ENCODE data around the gene NIPAL3. TPM values are rescaled to one million over a fixed set of nuclear protein-coding genes. Genes with fewer than 3 reads are reported as not detected.

NIPAL3 gene
- polyA plus RNA-seq, 1 donor from 2014 or later, result 9.6 TPM

DNA sequence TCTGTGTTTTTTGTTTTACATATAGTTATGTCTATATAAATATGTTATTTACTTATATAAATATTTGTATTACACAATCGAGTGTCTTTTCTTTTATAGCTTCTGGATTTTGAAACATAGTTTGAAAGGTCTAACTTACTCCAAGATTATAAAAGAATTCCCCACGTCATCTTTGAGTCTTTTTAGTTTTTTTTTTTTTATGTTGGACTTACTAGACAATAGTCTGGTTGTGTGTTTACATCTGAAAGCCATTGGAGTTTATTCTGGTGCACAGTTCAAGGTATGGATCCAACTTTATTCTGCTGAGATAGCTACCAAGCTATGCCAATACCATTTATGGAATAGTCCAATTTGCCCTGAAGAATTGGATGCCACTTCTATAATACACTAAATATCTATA lies 61.0 kb downstream of the NIPAL3 start:
- no peaks in the 10 kb centered on the region for H3K9me2 ChIP-seq (ENCODE audit: insufficient read depth, low read length)
- H3K79me2 ChIP-seq (replicated peaks; ENCODE audit: insufficient read depth, low read length), result no peaks in the 10 kb centered on the region
- no peak overlapping the region for H2AFZ ChIP-seq (ENCODE audit: low read depth, low read length)
- no peak overlapping the region for H3K4me2 ChIP-seq (ENCODE audit: low read length)
- no peaks in the 10 kb centered on the region for H3K36me3 ChIP-seq (ENCODE audit: insufficient read depth, low read length)
- no peak overlapping the region for H3K4me3 ChIP-seq (ENCODE audit: low read length)
- no peaks in the 10 kb centered on the region for H3F3A ChIP-seq (ENCODE audit: insufficient read depth, low read length, poor library complexity, severe bottlenecking)
- H3K27ac ChIP-seq (ENCODE audit: low read length), result no peak overlapping the region
- no peak for TF ChIP-seq MXI1 (conservative IDR thresholded peaks at IDR 0.05; ENCODE audit: poor library complexity, severe bottlenecking)
- no peaks in the 10 kb centered on the region for H3K9me3 ChIP-seq (ENCODE audit: low read length)
- no peak overlapping the region for H3K9ac ChIP-seq (ENCODE audit: low read length)
- H4K20me1 ChIP-seq (ENCODE audit: insufficient read depth), result no peaks in the 10 kb centered on the region
- H3K27me3 ChIP-seq (ENCODE audit: insufficient read depth, low read depth, low read length), result no peaks in the 10 kb centered on the region

GRCh38 chr1:24477309-24477708 lies 61.7 kb downstream of the NIPAL3 start:
- no peak overlapping the region for H3K9ac ChIP-seq (ENCODE audit: low read length)
- no peak overlapping the region for H3K27ac ChIP-seq (ENCODE audit: low read length)
- H3K4me3 ChIP-seq (ENCODE audit: low read length), result no peak overlapping the region
- no peaks in the 10 kb centered on the region for H3K36me3 ChIP-seq (ENCODE audit: insufficient read depth, low read length)
- no peaks in the 10 kb centered on the region for H3K79me2 ChIP-seq (replicated peaks; ENCODE audit: insufficient read depth, low read length)
- no peaks in the 10 kb centered on the region for H4K20me1 ChIP-seq (ENCODE audit: insufficient read depth)
- H3K4me2 ChIP-seq (ENCODE audit: low read length), result no peak overlapping the region
- TF ChIP-seq MXI1 (conservative IDR thresholded peaks at IDR 0.05; ENCODE audit: poor library complexity, severe bottlenecking), result no peak
- no peak for TF ChIP-seq TAF1 (IDR thresholded peaks at IDR 0.05; ENCODE audit: low read depth)
- no peak for TF ChIP-seq REST (IDR thresholded peaks at IDR 0.05; ENCODE audit: borderline replicate concordance)
- no peak for TF ChIP-seq EP300 (conservative IDR thresholded peaks at IDR 0.05; ENCODE audit: poor library complexity, severe bottlenecking)
- H3K27me3 ChIP-seq (ENCODE audit: insufficient read depth, low read depth, low read length), result no peaks in the 10 kb centered on the region
- H3K9me2 ChIP-seq (ENCODE audit: insufficient read depth, low read length), result no peaks in the 10 kb centered on the region
- no peak overlapping the region for H2AFZ ChIP-seq (ENCODE audit: low read depth, low read length)
- no peaks in the 10 kb centered on the region for H3F3A ChIP-seq (ENCODE audit: insufficient read depth, low read length, poor library complexity, severe bottlenecking)
- no peaks in the 10 kb centered on the region for H3K9me3 ChIP-seq (ENCODE audit: low read length)

- H3K79me2 ChIP-seq (replicated peaks; ENCODE audit: insufficient read depth, low read length), result no peaks in the 10 kb centered on the region
- TF ChIP-seq SMC3 (conservative IDR thresholded peaks at IDR 0.05; ENCODE audit: poor library complexity) (no peak), MXI1 (conservative IDR thresholded peaks at IDR 0.05; ENCODE audit: poor library complexity, severe bottlenecking) (no peak), RAD21 (conservative IDR thresholded peaks at IDR 0.05) (no peak), EZH2 (IDR thresholded peaks at IDR 0.05; ENCODE audit: borderline replicate concordance, insufficient read depth, low read length, poor library complexity, severe bottlenecking) (no peak), POLR2AphosphoS5 (IDR thresholded peaks at IDR 0.05) (no peak), TAF1 (IDR thresholded peaks at IDR 0.05; ENCODE audit: low read depth) (no peak)
- no peaks in the 10 kb centered on the region for H3K36me3 ChIP-seq (ENCODE audit: insufficient read depth, low read length)
- H3K4me3 ChIP-seq (ENCODE audit: low read length), result no peak overlapping the region
- H3K9me2 ChIP-seq (ENCODE audit: insufficient read depth, low read length), result no peaks in the 10 kb centered on the region
- no peaks in the 10 kb centered on the region for H3K27me3 ChIP-seq (ENCODE audit: insufficient read depth, low read depth, low read length)
- no peak overlapping the region for H2AFZ ChIP-seq (ENCODE audit: low read depth, low read length)
- H3K4me2 ChIP-seq (ENCODE audit: low read length), result no peak overlapping the region
- no peak overlapping the region for H3K27ac ChIP-seq (ENCODE audit: low read length)
- H4K20me1 ChIP-seq (ENCODE audit: insufficient read depth), result no peaks in the 10 kb centered on the region
- H3K9me3 ChIP-seq (ENCODE audit: low read length), result no peaks in the 10 kb centered on the region
- H3K9ac ChIP-seq (ENCODE audit: low read length), result no peak overlapping the region
- no peaks in the 10 kb centered on the region for H3F3A ChIP-seq (ENCODE audit: insufficient read depth, low read length, poor library complexity, severe bottlenecking)
Observed at GRCh38 chr1:24481101-24481500, 65.5 kb downstream of the NIPAL3 start.
